GM21423 (cell line): ENCODE results near the gene ATP6V0C.
"Not testable (repeated sequence)": the region's sequence is repeated elsewhere in the genome, so short reads cannot be mapped to it uniquely, and the experiment has no call there.

Source experiments
- ATAC-seq: cut with Tn5 transposase; IDR thresholded peaks from one replicate; pipeline ENCODE4 v1.9.1; 2021; ENCODE audit warnings: mild to moderate bottlenecking, moderate library complexity; ENCODE audit not compliant: unreplicated experiment

The ATP6V0C gene

GRCh38 chr16:2527071-2527783, 13.5 kb downstream of the ATP6V0C start:
- no peak for ATAC-seq

- no peak for ATAC-seq
Observed at GRCh38 chr16:2527784-2528100, 14.0 kb downstream of the ATP6V0C start.

- no peak for ATAC-seq
Observed at GRCh38 chr16:2528161-2529060, 14.7 kb downstream of the ATP6V0C start.

- no peak for ATAC-seq
Observed at GRCh38 chr16:2529061-2529931, 15.5 kb downstream of the ATP6V0C start.

GRCh38 chr16:2529961-2530628, 16.3 kb downstream of the ATP6V0C start:
- ATAC-seq, result no peak

- ATAC-seq, result no peak
Observed at GRCh38 chr16:2530629-2531318, 17.0 kb downstream of the ATP6V0C start.

- ATAC-seq, result no peak
Observed at GRCh38 chr16:2531371-2531695, 17.6 kb downstream of the ATP6V0C start, which contains the start of gene CEMP1. Gene CEMP1 (minus strand): TSS chr16:2531408. CDS start chr16:2531073, 335 bp downstream.

GRCh38 chr16:2531696-2532493, 18.1 kb downstream of the ATP6V0C start:
- ATAC-seq, result peak; percentile 88

GRCh38 chr16:2532494-2533141, 18.9 kb downstream of the ATP6V0C start:
- no peak for ATAC-seq

GRCh38 chr16:2533142-2533755, 19.5 kb downstream of the ATP6V0C start:
- ATAC-seq, result not testable (repeated sequence)

- no peak for ATAC-seq
Observed at GRCh38 chr16:2533912-2534311, 20.2 kb downstream of the ATP6V0C start.

GRCh38 chr16:2534335-2534734, 20.6 kb downstream of the ATP6V0C start:
- ATAC-seq, result not testable (repeated sequence)

GRCh38 chr16:2535625-2536013, 21.9 kb downstream of the ATP6V0C start:
- no peak for ATAC-seq

GRCh38 chr16:2537451-2538379, 24.0 kb downstream of the ATP6V0C start, which contains the start of gene PDPK1:
Gene PDPK1 (plus strand): TSS chr16:2538021. CDS start chr16:2538113, 92 bp downstream.
- peak; percentile 83 for ATAC-seq

GRCh38 chr16:2539192-2539844, 25.6 kb downstream of the ATP6V0C start:
- not testable (repeated sequence) for ATAC-seq

GRCh38 chr16:2539845-2540458, 26.2 kb downstream of the ATP6V0C start:
- ATAC-seq, result not testable (repeated sequence)
